Muscle layer of duodenum (tissue), 2 donors: Measurements from ENCODE around the gene ERF.

Experiments used
- H3K27ac ChIP-seq: one replicate; pipeline ENCODE4 v1.7.0; 2013; ENCODE audit warnings: mild to moderate bottlenecking, low read length
- H3K27me3 ChIP-seq: one replicate; pipeline ENCODE4 v1.7.0; 2013; ENCODE audit warnings: low read depth, mild to moderate bottlenecking, control low read depth, low read length
- H3K36me3 ChIP-seq, 2 donors: one replicate each; pipeline ENCODE4 v1.7.0; 2013; ENCODE audit warnings: low read length in 2 of 2, control low read depth in 1 of 2, mild to moderate bottlenecking in 1 of 2; ENCODE audit not compliant: insufficient read depth in 2 of 2, control insufficient read depth in 1 of 2
- H3K4me1 ChIP-seq, 2 donors: one replicate each; pipeline ENCODE4 v1.7.0; 2013; ENCODE audit warnings: low read length in 2 of 2, mild to moderate bottlenecking in 2 of 2, control low read depth in 1 of 2, moderate library complexity in 1 of 2; ENCODE audit not compliant: insufficient read depth in 2 of 2, control insufficient read depth in 1 of 2
- H3K4me3 ChIP-seq, 2 donors: one replicate each; pipeline ENCODE4 v1.7.0; 2013; ENCODE audit warnings: low read length in 2 of 2, low read depth in 1 of 2, mild to moderate bottlenecking in 1 of 2
- H3K9me3 ChIP-seq, 2 donors: one replicate each; pipeline ENCODE4 v1.7.0; 2013; ENCODE audit warnings: low read length in 2 of 2, control low read depth in 1 of 2, mild to moderate bottlenecking in 1 of 2; ENCODE audit not compliant: control insufficient read depth in 1 of 2
- donor health status: healthy.

Gene ERF

DNA sequence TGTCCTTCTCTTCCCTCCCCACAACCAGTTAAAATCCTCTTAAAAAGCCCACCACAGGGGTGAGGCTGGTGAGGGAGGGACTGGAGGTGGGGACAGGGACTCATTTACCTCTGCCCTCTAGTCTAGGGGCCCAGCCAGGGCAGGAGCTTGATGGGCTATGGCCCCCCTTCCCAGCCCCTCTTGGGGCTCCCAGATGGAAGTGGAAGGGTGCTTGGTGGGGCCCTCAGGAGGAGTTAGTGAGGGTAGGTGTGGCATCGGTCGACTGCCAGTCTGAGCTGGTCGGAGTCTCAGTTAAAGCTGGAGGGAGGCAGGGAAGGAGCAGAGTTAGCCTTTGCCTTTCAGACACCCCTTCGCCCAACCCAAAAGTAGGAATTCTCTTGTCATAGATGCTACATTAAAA lies 24.4 kb downstream of the ERF start:
- Histone ChIP-seq H3K27me3 (no peaks in the 10 kb centered on the region), H3K9me3 (no peaks in the 10 kb centered on the region), H3K4me1 (peaks cover 0 to 4% of the 10 kb centered on the region in 2 donors), H3K36me3 (peaks cover 64 to 81% of the 10 kb centered on the region in 2 donors), H3K4me3 (no peak overlapping the region), H3K27ac (no peak overlapping the region)

GRCh38 chr19:42229855-42230351 lies 25.0 kb downstream of the ERF start:
- Histone ChIP-seq H3K27ac (no peak overlapping the region), H3K9me3 (no peaks in the 10 kb centered on the region), H3K4me1 (peaks cover 0 to 4% of the 10 kb centered on the region in 2 donors), H3K27me3 (no peaks in the 10 kb centered on the region), H3K36me3 (peaks cover 62 to 81% of the 10 kb centered on the region in 2 donors), H3K4me3 (no peak overlapping the region)

GRCh38 chr19:42229301-42229854 lies 25.6 kb downstream of the ERF start:
- Histone ChIP-seq H3K36me3 (peaks cover 66 to 82% of the 10 kb centered on the region in 2 donors), H3K4me1 (peaks cover 0 to 4% of the 10 kb centered on the region in 2 donors), H3K9me3 (no peaks in the 10 kb centered on the region), H3K27ac (no peak overlapping the region), H3K27me3 (no peaks in the 10 kb centered on the region), H3K4me3 (no peak overlapping the region)

GRCh38 chr19:42228641-42229040 lies 26.3 kb downstream of the ERF start:
- H3K4me1 ChIP-seq, result no peaks in the 10 kb centered on the region
- H3K4me3 ChIP-seq, result no peak overlapping the region
- H3K36me3 ChIP-seq, result peaks cover 61 to 77% of the 10 kb centered on the region in 2 donors
- no peaks in the 10 kb centered on the region for H3K27me3 ChIP-seq
- H3K27ac ChIP-seq, result no peak overlapping the region
- no peaks in the 10 kb centered on the region for H3K9me3 ChIP-seq

DNA sequence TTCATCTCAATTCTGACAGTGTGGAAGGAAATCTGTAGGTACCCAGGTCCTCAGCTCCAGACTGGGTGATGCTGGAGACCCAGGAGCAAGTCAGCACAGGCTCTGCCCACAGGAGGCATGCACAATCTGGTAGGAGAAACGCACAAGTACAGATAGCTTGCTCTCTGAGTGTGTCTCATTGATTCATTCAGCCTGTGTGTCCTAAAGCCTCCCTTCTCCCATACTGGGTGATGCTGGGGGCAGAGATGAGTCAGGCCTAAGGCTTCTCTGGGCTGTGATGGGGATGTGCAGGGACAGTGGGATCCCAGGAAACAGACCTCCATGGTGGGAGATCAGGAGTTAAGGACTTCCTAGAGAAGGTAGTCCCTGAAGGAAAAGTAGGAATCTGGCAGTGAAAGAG lies 28.0 kb downstream of the ERF start:
- Histone ChIP-seq H3K4me3 (no peak overlapping the region), H3K27me3 (no peaks in the 10 kb centered on the region), H3K27ac (no peak overlapping the region), H3K9me3 (no peaks in the 10 kb centered on the region), H3K36me3 (peaks cover 46 to 60% of the 10 kb centered on the region in 2 donors), H3K4me1 (no peaks in the 10 kb centered on the region)

DNA sequence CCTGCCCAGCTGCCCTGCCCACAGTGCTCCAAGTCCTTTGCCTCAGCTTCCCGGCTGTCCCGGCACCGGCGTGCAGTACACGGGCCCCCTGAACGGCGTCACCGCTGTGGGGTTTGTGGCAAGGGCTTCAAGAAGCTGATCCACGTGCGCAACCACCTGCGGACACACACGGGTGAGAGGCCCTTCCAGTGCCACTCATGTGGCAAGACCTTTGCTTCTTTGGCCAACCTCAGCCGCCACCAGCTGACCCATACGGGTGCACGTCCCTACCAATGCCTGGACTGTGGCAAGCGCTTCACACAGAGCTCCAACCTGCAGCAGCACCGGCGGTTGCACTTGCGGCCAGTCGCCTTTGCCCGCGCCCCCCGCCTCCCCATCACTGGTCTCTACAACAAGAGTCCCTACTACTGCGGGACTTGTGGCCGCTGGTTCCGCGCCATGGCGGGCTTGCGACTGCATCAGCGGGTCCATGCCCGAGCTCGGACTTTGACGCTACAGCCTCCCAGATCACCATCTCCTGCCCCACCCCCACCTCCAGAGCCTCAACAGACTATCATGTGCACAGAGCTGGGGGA lies 29.1 kb downstream of the ERF start:
- Histone ChIP-seq H3K4me3 (no peak overlapping the region), H3K27ac (no peak overlapping the region), H3K27me3 (no peaks in the 10 kb centered on the region), H3K9me3 (no peaks in the 10 kb centered on the region), H3K36me3 (peaks cover 36 to 50% of the 10 kb centered on the region in 2 donors), H3K4me1 (peaks cover 0 to 6% of the 10 kb centered on the region in 2 donors)

GRCh38 chr19:42224940-42225717 lies 29.8 kb downstream of the ERF start:
- H3K4me3 ChIP-seq, result no peak overlapping the region
- no peaks in the 10 kb centered on the region for H3K9me3 ChIP-seq
- no peak overlapping the region for H3K27ac ChIP-seq
- H3K4me1 ChIP-seq, result peaks cover 0 to 9% of the 10 kb centered on the region in 2 donors
- H3K27me3 ChIP-seq, result no peaks in the 10 kb centered on the region
- peaks cover 35 to 47% of the 10 kb centered on the region in 2 donors for H3K36me3 ChIP-seq

- peak overlapping the region; percentile 84 to 98 for H3K4me3 ChIP-seq
- no peaks in the 10 kb centered on the region for H3K9me3 ChIP-seq
- peaks cover 10 to 16% of the 10 kb centered on the region in 2 donors for H3K36me3 ChIP-seq
- H3K27ac ChIP-seq, result peak overlapping the region; percentile 88
- H3K4me1 ChIP-seq, result peaks cover 9 to 38% of the 10 kb centered on the region in 2 donors
- no peaks in the 10 kb centered on the region for H3K27me3 ChIP-seq
These were observed 34.2 kb downstream of the ERF start for GRCh38 chr19:42220751-42221097.

DNA sequence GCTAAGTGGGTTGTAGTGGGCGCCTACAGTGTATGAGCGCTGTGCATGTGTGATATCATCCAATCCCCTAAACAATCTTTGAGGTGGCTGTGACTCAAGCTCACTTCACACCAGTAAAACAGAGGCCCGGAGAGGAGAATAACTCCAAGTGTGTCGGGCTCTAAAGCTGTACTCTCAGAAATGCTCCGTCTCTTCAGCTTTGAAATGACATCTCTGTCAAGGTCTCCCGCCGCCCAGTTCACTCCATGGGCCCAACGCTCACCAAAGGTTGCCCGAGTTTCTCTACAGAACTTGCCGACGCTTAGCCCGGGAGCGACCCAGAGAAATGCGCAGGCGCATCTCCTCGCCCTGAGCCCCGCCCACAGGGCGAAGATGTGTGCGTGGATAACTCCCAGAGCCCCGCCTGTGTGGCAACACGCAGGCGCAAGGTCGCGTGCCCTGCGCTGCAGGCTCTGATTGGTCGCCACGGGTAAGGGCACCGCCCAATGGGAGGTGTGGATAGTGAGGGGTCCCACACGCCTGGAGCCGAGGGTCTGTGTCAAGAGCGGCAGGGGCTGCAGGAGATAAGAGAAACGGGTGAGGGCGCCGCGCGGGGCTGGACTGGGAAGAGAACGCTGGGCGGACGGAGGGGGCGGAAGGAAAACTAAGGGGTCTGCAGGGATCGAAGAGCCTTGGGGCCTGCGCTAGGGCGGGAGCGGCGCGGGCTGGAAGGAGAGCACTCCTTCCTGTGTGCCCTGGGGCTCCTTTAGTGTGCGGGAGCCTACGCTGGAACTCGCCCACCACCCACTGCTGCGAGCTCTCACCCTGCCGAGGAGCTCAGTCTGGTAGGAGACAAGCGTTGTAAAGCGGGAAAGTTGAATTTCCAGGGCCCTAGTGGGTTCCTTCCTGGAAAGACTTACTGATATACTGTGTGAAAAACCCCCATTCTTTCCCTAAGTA lies 34.8 kb downstream of the ERF start, which contains the start of gene ZNF526:
Gene ZNF526, plus strand, starts transcription at position 501 of the 939 bp plus-strand sequence. CDS start 4,092 bp downstream, outside the sequence.
- Histone ChIP-seq H3K27ac (peak within 1 kb of the TSS; percentile 96), H3K4me1 (peaks cover 9 to 44% of the 10 kb centered on the region in 2 donors), H3K4me3 (peak within 1 kb of the TSS; percentile 84 to 98), H3K36me3 (peaks cover 10 to 12% of the 10 kb centered on the region in 2 donors), H3K27me3 (no peaks in the 10 kb centered on the region), H3K9me3 (no peaks in the 10 kb centered on the region)

GRCh38 chr19:42217520-42218437 lies 37.1 kb downstream of the ERF start, which contains the start of gene DEDD2:
Gene DEDD2, minus strand, starts transcription at chr19:42217677. Its CDS starts 670 bp downstream, at chr19:42217007.
- Histone ChIP-seq H3K27me3 (no peaks in the 10 kb centered on the region), H3K36me3 (peaks cover 8 to 20% of the 10 kb centered on the region in 2 donors), H3K9me3 (no peaks in the 10 kb centered on the region), H3K4me1 (peaks cover 9 to 46% of the 10 kb centered on the region in 2 donors), H3K4me3 (peak within 1 kb of the TSS; percentile 75 to 86), H3K27ac (peak within 1 kb of the TSS; percentile 91)
